Hematopoietic multipotent progenitor cell treated with erythropoietin and hydrocortisone succinate and interleukin-3 and kit ligand, for 8 days (in vitro differentiated cells): ENCODE data around the gene KLF8.
"Not testable (repeated sequence)": the region's sequence is repeated elsewhere in the genome, so short reads cannot be mapped to it uniquely, and the experiment has no call there.

ENCODE experiments used
- DNase-seq: peaks from one replicate; pipeline ENCODE4 v3.0.0-alpha.2; 2015

KLF8 gene

GRCh38 chrX:56232221-56233082 is at the start of gene KLF8:
KLF8 (plus strand) TSS chrX:56232356; CDS start chrX:56233335, 979 bp downstream.
- DNase-seq = peak; percentile 64

- DNase-seq = not testable (repeated sequence)
These were observed 25.2 kb upstream of the KLF8 start for GRCh38 chrX:56206945-56207344.

GRCh38 chrX:56211701-56212100 is 20.5 kb upstream of the KLF8 start:
- no peak for DNase-seq

GRCh38 chrX:56216332-56216731 is 15.8 kb upstream of the KLF8 start:
- no peak for DNase-seq

GRCh38 chrX:56219700-56220099 is 12.5 kb upstream of the KLF8 start:
- peak; percentile 23 for DNase-seq

- DNase-seq = no peak
These were observed 11.1 kb upstream of the KLF8 start for GRCh38 chrX:56221101-56221500.

- no peak for DNase-seq
These were observed 9.6 kb upstream of the KLF8 start for GRCh38 chrX:56222473-56223000.

- no peak for DNase-seq
These were observed 5.2 kb upstream of the KLF8 start for GRCh38 chrX:56226980-56227379.

- no peak for DNase-seq
These were observed 3.2 kb upstream of the KLF8 start for GRCh38 chrX:56228914-56229313.

- DNase-seq = no peak
These were observed 542 bp upstream of the KLF8 start for GRCh38 chrX:56231537-56232090.

GRCh38 chrX:56233100-56233499 is 944 bp downstream of the KLF8 start:
- no peak for DNase-seq

GRCh38 chrX:56233682-56234081 is 1.5 kb downstream of the KLF8 start:
- DNase-seq = peak; percentile 13

- peak; percentile 59 for DNase-seq
These were observed 16.3 kb downstream of the KLF8 start for GRCh38 chrX:56248492-56248891.

GRCh38 chrX:56253832-56254703 is 21.9 kb downstream of the KLF8 start:
- DNase-seq = no peak

GRCh38 chrX:56268888-56269287 is 36.7 kb downstream of the KLF8 start:
- DNase-seq = peak; percentile 27

GRCh38 chrX:56278692-56279091 is 46.5 kb downstream of the KLF8 start:
- DNase-seq = peak; percentile 5

- DNase-seq = peak; percentile 83
These were observed 47.7 kb downstream of the KLF8 start for GRCh38 chrX:56279863-56280262.

GRCh38 chrX:56281789-56282188 is 49.6 kb downstream of the KLF8 start:
- DNase-seq = peak; percentile 33

- DNase-seq = no peak
These were observed 52.1 kb downstream of the KLF8 start for GRCh38 chrX:56284269-56284668.

GRCh38 chrX:56288608-56289007 is 56.5 kb downstream of the KLF8 start:
- no peak for DNase-seq

- DNase-seq = no peak
These were observed 57.3 kb downstream of the KLF8 start for GRCh38 chrX:56289449-56289848.

- DNase-seq = no peak
These were observed 76.6 kb downstream of the KLF8 start for GRCh38 chrX:56308726-56309125.

GRCh38 chrX:56309881-56310280 is 77.7 kb downstream of the KLF8 start:
- DNase-seq = no peak
